Endothelial cell of umbilical vein (primary cell): Measurements from ENCODE around the gene IGSF6.

ENCODE experiments used
- CTCF ChIP-seq, 2 donors: IDR thresholded peaks; 1 replicate in 1 of 2; 2 replicates in 1 of 2; pipeline ENCODE4 v1.5.1; 2011; ENCODE audit warnings: low read length in 2 of 2, mild to moderate bottlenecking in 2 of 2, moderate library complexity in 2 of 2, control low read depth in 1 of 2, inconsistent platforms in 1 of 2, low read depth in 1 of 2; ENCODE audit not compliant: insufficient read depth in 1 of 2; ENCODE audit errors: extremely low read depth in 1 of 2
- FOS ChIP-seq: IDR thresholded peaks from 2 replicates; pipeline ENCODE4 v1.6.1; 2011; ENCODE audit warnings: mild to moderate bottlenecking, low read length, moderate library complexity, borderline replicate concordance; ENCODE audit not compliant: insufficient read depth
- JUN ChIP-seq: IDR thresholded peaks from 2 replicates; pipeline ENCODE4 v1.6.1; 2011; ENCODE audit warnings: borderline replicate concordance, low read depth; ENCODE audit not compliant: insufficient read length, insufficient read depth
- POLR2A ChIP-seq: IDR thresholded peaks from 2 replicates; pipeline ENCODE4 v1.6.1; 2012; ENCODE audit warnings: low read depth, mild to moderate bottlenecking, control low read depth, low read length

DNA sequence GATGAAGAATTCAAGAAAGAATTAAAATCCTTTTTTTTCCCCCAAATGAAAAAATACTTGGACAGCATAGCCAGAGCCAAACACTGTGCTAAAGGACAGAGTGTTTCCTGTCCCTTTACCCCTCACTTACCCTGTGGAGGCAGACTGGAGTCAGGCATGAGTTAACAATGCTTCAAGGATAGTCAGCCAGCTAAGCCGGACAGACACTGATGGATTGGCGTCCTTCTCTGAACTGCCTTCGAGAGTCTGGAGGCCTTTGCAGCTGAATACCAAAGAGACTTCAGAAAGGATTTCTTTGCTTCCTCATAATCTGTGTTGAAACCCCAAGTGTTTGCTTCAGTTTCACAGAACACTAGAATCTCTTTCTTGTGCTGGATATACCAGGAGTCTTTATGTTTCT is 48.5 kb downstream of the IGSF6 start:
- TF ChIP-seq CTCF (IDR thresholded peaks at IDR 0.05; ENCODE audit: extremely low read depth in 1 of 2, insufficient read depth in 1 of 2, low read depth in 1 of 2, low read length in 2 of 2) (no peak), POLR2A (no peak), JUN (no peak), FOS (no peak)
